Stomach smooth muscle (tissue), 2 donors: ENCODE measurements around the gene PRAMEF5.
"Not testable (repeated sequence)": the region's sequence is repeated elsewhere in the genome, so short reads cannot be mapped to it uniquely, and the experiment has no call there.

Experiments used
- H3K27ac ChIP-seq: one replicate; pipeline ENCODE4 v1.7.0; 2013; ENCODE audit warnings: mild to moderate bottlenecking, low read length, inconsistent platforms
- H3K27me3 ChIP-seq, 2 donors: one replicate each; pipeline ENCODE4 v1.7.0; 2013; ENCODE audit warnings: low read length in 2 of 2; ENCODE audit not compliant: insufficient read depth in 2 of 2, control insufficient read depth in 1 of 2
- H3K36me3 ChIP-seq, 2 donors: one replicate each; pipeline ENCODE4 v1.7.0; 2013; ENCODE audit warnings: low read length in 2 of 2; ENCODE audit not compliant: control insufficient read depth in 2 of 2, insufficient read depth in 2 of 2
- H3K4me1 ChIP-seq: one replicate; pipeline ENCODE4 v1.7.0; 2013; ENCODE audit warnings: low read length; ENCODE audit not compliant: control insufficient read depth, insufficient read depth
- H3K4me3 ChIP-seq, 2 donors: one replicate each; pipeline ENCODE4 v1.7.0; 2013; ENCODE audit warnings: low read length in 2 of 2
- H3K9ac ChIP-seq, 2 donors: one replicate each; pipeline ENCODE4 v1.7.0; 2013; ENCODE audit warnings: low read length in 2 of 2, mild to moderate bottlenecking in 1 of 2
- H3K9me3 ChIP-seq, 2 donors: one replicate each; pipeline ENCODE4 v1.7.0; 2013; ENCODE audit warnings: low read length in 2 of 2; ENCODE audit not compliant: control insufficient read depth in 2 of 2
- donor health status: healthy.
- donor health status: Pancreatic carcinoma.

Gene PRAMEF5

GRCh38 chr1:13279617-13280016 is 25.6 kb downstream of the PRAMEF5 start:
- not testable (repeated sequence) for H3K4me3 ChIP-seq, H3K4me1 ChIP-seq, H3K27me3 ChIP-seq, H3K9me3 ChIP-seq, H3K9ac ChIP-seq, H3K36me3 ChIP-seq, H3K27ac ChIP-seq

GRCh38 chr1:13285037-13285436 is 31.0 kb downstream of the PRAMEF5 start, which contains the start of gene PRAMEF8:
Gene PRAMEF8 (minus strand): TSS chr1:13285137. CDS start chr1:13284091, 1,046 bp downstream.
- H3K36me3 ChIP-seq, H3K9ac ChIP-seq, H3K4me1 ChIP-seq, H3K27ac ChIP-seq, H3K4me3 ChIP-seq, H3K27me3 ChIP-seq, H3K9me3 ChIP-seq: not testable (repeated sequence)

- H3K27ac ChIP-seq, H3K9ac ChIP-seq, H3K9me3 ChIP-seq, H3K27me3 ChIP-seq, H3K4me1 ChIP-seq, H3K4me3 ChIP-seq, H3K36me3 ChIP-seq: not testable (repeated sequence)
Measured at GRCh38 chr1:13289030-13289429, 35.0 kb downstream of the PRAMEF5 start.

GRCh38 chr1:13297216-13297931 is 43.4 kb downstream of the PRAMEF5 start:
- H3K9me3 ChIP-seq, H3K9ac ChIP-seq, H3K4me1 ChIP-seq, H3K36me3 ChIP-seq, H3K27me3 ChIP-seq, H3K4me3 ChIP-seq, H3K27ac ChIP-seq: not testable (repeated sequence)

- not testable (repeated sequence) for H3K36me3 ChIP-seq, H3K27ac ChIP-seq, H3K9me3 ChIP-seq, H3K4me3 ChIP-seq, H3K4me1 ChIP-seq, H3K9ac ChIP-seq, H3K27me3 ChIP-seq
Measured at GRCh38 chr1:13298699-13299098, 44.7 kb downstream of the PRAMEF5 start.

GRCh38 chr1:13302197-13302596 is 48.2 kb downstream of the PRAMEF5 start:
- H3K4me3 ChIP-seq, H3K36me3 ChIP-seq, H3K9me3 ChIP-seq, H3K27ac ChIP-seq, H3K9ac ChIP-seq, H3K4me1 ChIP-seq, H3K27me3 ChIP-seq: not testable (repeated sequence)

GRCh38 chr1:13303239-13303638 is 49.2 kb downstream of the PRAMEF5 start, which contains the start of gene PRAMEF33:
Gene PRAMEF33 (plus strand): TSS chr1:13303539. CDS start chr1:13305955, 2,416 bp downstream.
- not testable (repeated sequence) for H3K27ac ChIP-seq, H3K36me3 ChIP-seq, H3K27me3 ChIP-seq, H3K9me3 ChIP-seq, H3K4me3 ChIP-seq, H3K4me1 ChIP-seq, H3K9ac ChIP-seq
